H1 (cell line): ENCODE results near the gene ALDH1L2. TPM values are rescaled to one million over a fixed set of nuclear protein-coding genes. Genes with fewer than 3 reads are reported as not detected.

ENCODE experiments used
- CTCF ChIA-PET: fragments of 300-600 bp; sonication (Branson Sonifier 250); formaldehyde crosslinking; loops from one replicate; lab custom pipeline; 2021; ENCODE audit not compliant: partially characterized antibody; lab: Charles Lee
- POLR2A ChIA-PET: fragments of 300-600 bp; sonication (Branson Sonifier 250); formaldehyde crosslinking; loops from one replicate; lab custom pipeline; 2021; ENCODE audit warnings: inconsistent platforms; ENCODE audit not compliant: partially characterized antibody; lab: Charles Lee
- DNase-seq, 2 experiments: peaks; one replicate each; pipeline versions ENCODE4 v3.0.0 to v3.0.0-alpha.2; 2010 to 2022; ENCODE audit warnings: low spot score in 2 of 2, low read depth in 1 of 2, mixed read lengths in 1 of 2
- FAIRE-seq: peaks from 2 replicates; lab custom pipeline; 2011; peaks lifted over from hg19 to GRCh38; lab: Jason Lieb, UNC
- H2AFZ ChIP-seq: 2 replicates; pipeline ENCODE4 v1.8.1; 2012; ENCODE audit warnings: low read length, inconsistent platforms
- H2AK5ac ChIP-seq: 2 replicates; pipeline ENCODE4 v1.6.1; 2013; ENCODE audit warnings: low read depth, low read length
- H2BK120ac ChIP-seq: replicated peaks from 2 replicates; pipeline ENCODE3; 2013; ENCODE audit warnings: low read depth, low read length, inconsistent platforms
- H2BK12ac ChIP-seq: 2 replicates; pipeline ENCODE4 v1.6.1; 2013; ENCODE audit warnings: low read depth, low read length
- H2BK15ac ChIP-seq: 2 replicates; pipeline ENCODE4 v1.6.1; 2013; ENCODE audit warnings: low read length
- H2BK20ac ChIP-seq: 2 replicates; pipeline ENCODE4 v1.6.1; 2013; ENCODE audit warnings: low read length
- H2BK5ac ChIP-seq: 2 replicates; pipeline ENCODE4 v1.6.1; 2013; ENCODE audit warnings: low read depth, low read length
- H3K14ac ChIP-seq: 2 replicates; pipeline ENCODE4 v1.6.1; 2013; ENCODE audit warnings: inconsistent platforms; ENCODE audit not compliant: insufficient read length
- H3K18ac ChIP-seq: 2 replicates; pipeline ENCODE4 v1.6.1; 2013; ENCODE audit warnings: low read length; ENCODE audit errors: extremely low read depth
- H3K23ac ChIP-seq: 2 replicates; pipeline ENCODE4 v1.6.1; 2013; ENCODE audit warnings: inconsistent platforms; ENCODE audit not compliant: insufficient read length
- H3K23me2 ChIP-seq: 2 replicates; pipeline ENCODE4 v1.6.1; 2013; ENCODE audit warnings: low read depth, low read length
- H3K27ac ChIP-seq: 2 replicates; pipeline ENCODE4 v1.6.1; 2011; ENCODE audit warnings: low read depth, low read length, inconsistent platforms
- H3K27me3 ChIP-seq, 4 experiments: replicated peaks in 1 of 4; 1 replicate in 1 of 4; 2 replicates in 3 of 4; pipeline versions ENCODE4 v1.6.1 to v1.8.1; 2011 to 2013; ENCODE audit warnings: low read length in 3 of 4, mild to moderate bottlenecking in 3 of 4, inconsistent platforms in 2 of 4, mixed read lengths in 2 of 4, moderate library complexity in 1 of 4; ENCODE audit not compliant: control insufficient read depth in 3 of 4, insufficient read depth in 3 of 4; ENCODE audit errors: extremely low read depth in 1 of 4
- H3K36me3 ChIP-seq, 4 experiments: 2 replicates each; pipeline versions ENCODE4 v1.6.1 to v1.8.1; 2011 to 2013; ENCODE audit warnings: mild to moderate bottlenecking in 4 of 4, low read length in 3 of 4, moderate library complexity in 2 of 4, control low read depth in 1 of 4, inconsistent platforms in 1 of 4; ENCODE audit not compliant: insufficient read depth in 4 of 4, control insufficient read depth in 2 of 4
- H3K4ac ChIP-seq: replicated peaks from 2 replicates; pipeline ENCODE3; 2013; ENCODE audit warnings: low read length, low read depth, mixed read lengths, inconsistent platforms; ENCODE audit not compliant: insufficient read length
- H3K4me1 ChIP-seq, 4 experiments: replicated peaks in 1 of 4; 1 replicate in 1 of 4; 2 replicates in 3 of 4; pipeline versions ENCODE4 v1.6.1 to v1.8.1; 2011 to 2013; ENCODE audit warnings: low read length in 3 of 4, inconsistent platforms in 2 of 4, mixed read lengths in 1 of 4; ENCODE audit not compliant: insufficient read depth in 4 of 4, control insufficient read depth in 3 of 4
- H3K4me2 ChIP-seq, 2 experiments: 2 replicates each; pipeline versions ENCODE4 v1.6.1 to v1.8.1; 2011 to 2013; ENCODE audit warnings: low read depth in 2 of 2, low read length in 2 of 2, control low read depth in 1 of 2, inconsistent platforms in 1 of 2, mild to moderate bottlenecking in 1 of 2; ENCODE audit not compliant: insufficient read depth in 1 of 2
- H3K4me3 ChIP-seq, 4 experiments: fragments of 200-600, 300-600 bp in 1 of 4; sonication (generic), shearing (Covaris generic), sonication (Bioruptor Twin) in 1 of 4; 2 replicates each; pipeline versions ENCODE4 v1.5.1 to v1.8.1; 2011 to 2016; ENCODE audit warnings: low read length in 4 of 4, low read depth in 3 of 4, control low read depth in 2 of 4, inconsistent platforms in 2 of 4, mild to moderate bottlenecking in 2 of 4, mixed read lengths in 1 of 4, moderate library complexity in 1 of 4; ENCODE audit not compliant: insufficient read depth in 2 of 4; ENCODE audit errors: extremely low read depth in 1 of 4
- H3K56ac ChIP-seq: replicated peaks from 2 replicates; pipeline ENCODE3; 2013; ENCODE audit warnings: low read depth, mild to moderate bottlenecking, mixed read lengths, low read length, inconsistent platforms; ENCODE audit not compliant: insufficient read length
- H3K79me1 ChIP-seq: 2 replicates; pipeline ENCODE4 v1.6.1; 2013; ENCODE audit warnings: low read depth, low read length, control low read depth
- H3K79me2 ChIP-seq, 2 experiments: 2 replicates each; pipeline versions ENCODE4 v1.6.1 to v1.8.1; 2012 to 2013; ENCODE audit warnings: low read length in 2 of 2, mild to moderate bottlenecking in 2 of 2, inconsistent platforms in 1 of 2; ENCODE audit not compliant: insufficient read depth in 2 of 2, control insufficient read depth in 1 of 2
- H3K9ac ChIP-seq, 4 experiments: replicated peaks in 1 of 4; 1 replicate in 1 of 4; 2 replicates in 3 of 4; pipeline versions ENCODE4 v1.6.1 to v1.8.1; 2011 to 2013; ENCODE audit warnings: low read depth in 3 of 4, low read length in 3 of 4, control low read depth in 2 of 4, mild to moderate bottlenecking in 2 of 4, moderate library complexity in 2 of 4, inconsistent platforms in 1 of 4; ENCODE audit errors: extremely low read depth in 1 of 4
- H3K9me3 ChIP-seq, 2 experiments: 2 replicates each; pipeline versions ENCODE4 v1.6.1 to v1.8.1; 2012 to 2013; ENCODE audit warnings: mild to moderate bottlenecking in 2 of 2, moderate library complexity in 2 of 2, control low read depth in 1 of 2, inconsistent platforms in 1 of 2, low read depth in 1 of 2, low read length in 1 of 2, mixed read lengths in 1 of 2; ENCODE audit not compliant: insufficient read depth in 2 of 2
- H4K20me1 ChIP-seq, 2 experiments: replicated peaks in 1 of 2; 2 replicates each; pipeline versions ENCODE3 to v1.8.1; 2011 to 2013; ENCODE audit warnings: inconsistent platforms in 2 of 2, low read length in 2 of 2, mild to moderate bottlenecking in 1 of 2; ENCODE audit not compliant: insufficient read depth in 2 of 2, control insufficient read depth in 1 of 2
- H4K5ac ChIP-seq: 2 replicates; pipeline ENCODE4 v1.6.1; 2013; ENCODE audit warnings: low read length, low read depth, mixed read lengths, inconsistent platforms; ENCODE audit not compliant: insufficient read length
- H4K8ac ChIP-seq: 2 replicates; pipeline ENCODE4 v1.8.0; 2013; ENCODE audit warnings: mild to moderate bottlenecking, moderate library complexity, low read length, inconsistent platforms; ENCODE audit not compliant: insufficient read depth; ENCODE audit errors: extremely low read depth
- H4K91ac ChIP-seq: replicated peaks from 2 replicates; pipeline ENCODE3; 2013; ENCODE audit warnings: low read length, mixed read lengths, inconsistent platforms; ENCODE audit not compliant: insufficient read length
- BCL11A ChIP-seq, 2 experiments: IDR thresholded peaks; one replicate each; pipeline ENCODE4 v1.6.1; 2011; ENCODE audit warnings: low read depth in 2 of 2, low read length in 2 of 2, mild to moderate bottlenecking in 2 of 2
- EP300 ChIP-seq, 2 experiments: IDR thresholded peaks; 1 replicate in 1 of 2; 2 replicates in 1 of 2; pipeline ENCODE4 v1.6.1; 2011 to 2012; ENCODE audit warnings: low read depth in 2 of 2, low read length in 2 of 2, mild to moderate bottlenecking in 2 of 2, borderline replicate concordance in 1 of 2, inconsistent platforms in 1 of 2, moderate library complexity in 1 of 2
- JUND ChIP-seq: IDR thresholded peaks from 2 replicates; pipeline ENCODE4 v1.6.1; 2011; ENCODE audit warnings: mild to moderate bottlenecking, improper control_type of control experiment, low read length
- KDM4A ChIP-seq: IDR thresholded peaks from one replicate; pipeline ENCODE4 v1.7.1; 2012; ENCODE audit warnings: low read depth, mild to moderate bottlenecking, moderate library complexity, low read length, inconsistent platforms; ENCODE audit not compliant: severe bottlenecking
- MAFK ChIP-seq: IDR thresholded peaks from 2 replicates; pipeline ENCODE4 v1.6.1; 2012; ENCODE audit warnings: low read depth, mild to moderate bottlenecking, improper control_type of control experiment, low read length
- NRF1 ChIP-seq: IDR thresholded peaks from 2 replicates; pipeline ENCODE4 v1.6.1; 2011; ENCODE audit warnings: mild to moderate bottlenecking, low read depth, low read length, improper control_type of control experiment
- PHF8 ChIP-seq: fragments of 200-600 bp; sonication (generic); conservative IDR thresholded peaks from 2 replicates; pipeline ENCODE4 v1.7.1; 2012; ENCODE audit warnings: low read depth, mild to moderate bottlenecking, inconsistent platforms, low read length, moderate library complexity
- SAP30 ChIP-seq: fragments of 300-600 bp; sonication (generic); IDR thresholded peaks from 2 replicates; pipeline ENCODE4 v1.7.1; 2012; ENCODE audit warnings: low read length, moderate library complexity, mild to moderate bottlenecking, inconsistent platforms; ENCODE audit not compliant: insufficient read depth, insufficient replicate concordance
- SP1 ChIP-seq: IDR thresholded peaks from 2 replicates; pipeline ENCODE4 v1.6.1; 2011; ENCODE audit warnings: low read depth, low read length
- SP2 ChIP-seq: IDR thresholded peaks from 2 replicates; pipeline ENCODE4 v1.6.1; 2012; ENCODE audit warnings: mild to moderate bottlenecking, low read length, inconsistent platforms
- YY1 ChIP-seq: IDR thresholded peaks from 2 replicates; pipeline ENCODE4 v1.6.1; 2011; ENCODE audit warnings: low read depth, mild to moderate bottlenecking, low read length
- WGBS, 2 experiments: shearing (Covaris generic) in 1 of 2; methylation state at CpG; one replicate each; pipeline versions ENCODE4 v1.1.6 to v1.1.7; 2013 to 2015; ENCODE audit warnings: low lambda C conversion rate in 2 of 2, mixed read lengths in 2 of 2, inconsistent platforms in 1 of 2, low coverage in 1 of 2, missing lambda C conversion rate in 1 of 2; ENCODE audit not compliant: insufficient replicate concordance in 2 of 2, insufficient coverage in 1 of 2, insufficient read length in 1 of 2; ENCODE audit errors: extremely low coverage in 1 of 2, missing lambda C conversion rate in 1 of 2; 5-methylcytosine and 5-hydroxymethylcytosine counted together
- polyA plus RNA-seq, 7 experiments: library from polyadenylated mRNA; depleted of rRNA in 3 of 7; stranded (reverse) in 5 of 7; unstranded in 2 of 7; fragments of >200 nt in 5 of 7; fragments of 200-250 nt in 2 of 7; gene quantifications; 1 replicate in 5 of 7; 2 replicates in 1 of 7; 4 replicates in 1 of 7; pipeline versions ENCODE4 v1.2.1 to v1.2.3, GENCODE V29; 2011 to 2013; ENCODE audit warnings: missing spikeins in 2 of 7, mixed read lengths in 2 of 7
- total RNA-seq: library from RNA; stranded (reverse); fragmentation: NEBNext Ultra II Directional; extraction: Animal tissue kit (Norgen Biotek cat#: 25700); gene quantifications from 2 replicates; pipeline ENCODE4 v1.2.1, GENCODE V29; 2021
- TF ChIP-seq, protein P1 (sequence below): IDR thresholded peaks from 2 replicates; pipeline ENCODE4 v1.6.1; 2012; ENCODE audit warnings: inconsistent platforms
- TF ChIP-seq, protein P2 (sequence below): IDR thresholded peaks from 2 replicates; pipeline ENCODE4 v1.6.1; 2012; ENCODE audit warnings: inconsistent platforms

Gene ALDH1L2
- total and polyA plus RNA-seq, 2 of the 8 experiments (the other 6 are each of a cell fraction or from before 2014, with no cell fraction given), result 3.7 to 7.2 TPM

DNA sequence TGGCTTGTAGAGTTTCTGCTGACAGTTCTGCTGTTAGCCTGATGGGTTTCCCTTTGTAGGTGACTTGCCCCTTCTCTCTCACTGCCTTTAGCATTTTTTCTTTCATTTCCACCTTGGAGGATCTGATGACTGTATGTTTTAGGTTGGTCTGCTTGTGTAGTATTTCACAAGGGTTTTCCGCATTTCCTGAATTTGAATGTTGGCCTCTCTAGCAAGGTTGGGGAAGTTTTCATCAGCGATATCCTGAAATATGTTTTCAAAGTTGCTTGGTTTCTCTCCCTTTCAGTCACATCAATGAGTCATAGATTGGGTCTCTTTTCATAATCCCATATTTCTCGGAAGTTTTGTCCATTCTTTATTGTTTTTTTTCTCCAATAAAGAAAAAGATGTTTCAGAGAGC, 86.7 kb downstream of the ALDH1L2 start:
- Histone ChIP-seq H3K36me3 (peaks cover 15 to 75% (median 46%) of the 10 kb centered on the region in 4 experiments), H3K27ac (no peak overlapping the region), H3K4me3 (no peak overlapping the region), H2BK15ac (no peak overlapping the region), H3K14ac (no peak overlapping the region), H3K79me2 (no peaks in the 10 kb centered on the region), H3K9ac (no peak overlapping the region), H3K23me2 (no peaks in the 10 kb centered on the region), H4K20me1 (peaks cover 0 to 9% of the 10 kb centered on the region in 2 experiments), H2BK20ac (no peak overlapping the region), H3K79me1 (0 out of 2 replicates have a peak, but pooled peaks cover 3% of the 10 kb centered on the region), H2AK5ac (no peak overlapping the region), H3K18ac (no peak overlapping the region), H3K56ac (no peak overlapping the region), H3K4me2 (no peak overlapping the region), H4K5ac (no peak overlapping the region), H3K4ac (no peak overlapping the region), H2BK5ac (no peak overlapping the region), H2BK12ac (no peak overlapping the region), H3K23ac (no peak overlapping the region), H3K27me3 (no peaks in the 10 kb centered on the region), H2AFZ (no peak overlapping the region), H4K91ac (no peak overlapping the region), H2BK120ac (no peak overlapping the region), H3K4me1 (no peaks in the 10 kb centered on the region), H4K8ac (no peak overlapping the region), H3K9me3 (no peaks in the 10 kb centered on the region)
- FAIRE-seq (no peak), DNase-seq (no peak)
- ChIA-PET CTCF (no interaction called here), POLR2A (no interaction called here)
- 87% methylated on average over 3 of the region's 3 CpGs; no CpG with 5 or more reads in 1 of the 2 experiments for WGBS, 2 experiments
- no peak for TF ChIP-seq JUND
- no peak for TF ChIP-seq KDM4A
- TF ChIP-seq, protein P1, sequence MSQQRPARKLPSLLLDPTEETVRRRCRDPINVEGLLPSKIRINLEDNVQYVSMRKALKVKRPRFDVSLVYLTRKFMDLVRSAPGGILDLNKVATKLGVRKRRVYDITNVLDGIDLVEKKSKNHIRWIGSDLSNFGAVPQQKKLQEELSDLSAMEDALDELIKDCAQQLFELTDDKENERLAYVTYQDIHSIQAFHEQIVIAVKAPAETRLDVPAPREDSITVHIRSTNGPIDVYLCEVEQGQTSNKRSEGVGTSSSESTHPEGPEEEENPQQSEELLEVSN, result no peak
- no peak for TF ChIP-seq SP1
- TF ChIP-seq YY1, result no peak
- TF ChIP-seq PHF8, result no peak
- no peak for TF ChIP-seq SAP30
- no peak for TF ChIP-seq EP300 (IDR thresholded peaks at IDR 0.05; ENCODE audit: borderline replicate concordance in 1 of 2, low read depth in 2 of 2, low read length in 2 of 2)
- no peak for TF ChIP-seq BCL11A (IDR thresholded peaks at IDR 0.05; ENCODE audit: low read depth in 2 of 2, low read length in 2 of 2)
- no peak for TF ChIP-seq NRF1
- TF ChIP-seq, protein P2, sequence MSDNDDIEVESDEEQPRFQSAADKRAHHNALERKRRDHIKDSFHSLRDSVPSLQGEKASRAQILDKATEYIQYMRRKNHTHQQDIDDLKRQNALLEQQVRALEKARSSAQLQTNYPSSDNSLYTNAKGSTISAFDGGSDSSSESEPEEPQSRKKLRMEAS, result no peak
- no peak for TF ChIP-seq SP2
- TF ChIP-seq MAFK, result no peak
